ENCODE results near the gene GCK. TPM values are rescaled to one million over a fixed set of nuclear protein-coding genes. Genes with fewer than 3 reads are reported as not detected.

GCK gene
- total RNA-seq, 1 donor from 2014 or later: not detected

DNA sequence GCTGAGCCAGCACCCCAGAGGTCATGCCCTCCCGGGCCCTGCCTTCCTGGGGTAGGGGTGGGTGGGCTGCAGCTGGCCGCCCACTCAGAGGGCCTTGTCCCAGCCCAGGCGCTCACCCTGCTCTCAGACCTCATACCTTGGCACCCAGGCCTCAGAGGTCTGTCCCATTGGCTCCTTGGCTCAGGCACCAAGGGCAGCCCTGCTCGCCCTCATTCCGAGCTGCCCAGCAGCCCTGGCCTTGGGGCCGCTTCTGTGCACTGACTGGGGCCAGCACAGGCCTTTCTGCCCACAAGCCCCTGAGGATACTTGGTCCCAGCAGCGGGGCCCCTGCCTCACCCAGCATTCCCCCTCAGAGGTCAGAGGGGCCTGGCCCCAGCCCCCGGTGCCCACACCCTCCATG, 45.8 kb upstream of the GCK start:
- TF ChIP-seq CTCF (IDR thresholded peaks at IDR 0.05): no peak
- H3K27ac Mint-ChIP-seq (ENCODE audit: unreplicated experiment): no peak overlapping the region
- no peaks in the 10 kb centered on the region for H3K36me3 Mint-ChIP-seq (ENCODE audit: unreplicated experiment)
- no peaks in the 10 kb centered on the region for H3K27me3 Mint-ChIP-seq (ENCODE audit: unreplicated experiment)
- DNase-seq (ENCODE audit: extremely low spot score, unreplicated experiment): no peak
- H3K9me3 Mint-ChIP-seq (ENCODE audit: unreplicated experiment): no peaks in the 10 kb centered on the region
- no peak overlapping the region for H3K4me3 Mint-ChIP-seq (ENCODE audit: unreplicated experiment)
- H3K4me1 Mint-ChIP-seq (ENCODE audit: unreplicated experiment): no peaks in the 10 kb centered on the region

- no peak for TF ChIP-seq CTCF (IDR thresholded peaks at IDR 0.05)
- no peak overlapping the region for H3K27ac Mint-ChIP-seq (ENCODE audit: unreplicated experiment)
- no peak for DNase-seq (ENCODE audit: extremely low spot score, unreplicated experiment)
- H3K4me1 Mint-ChIP-seq (ENCODE audit: unreplicated experiment): no peaks in the 10 kb centered on the region
- H3K4me3 Mint-ChIP-seq (ENCODE audit: unreplicated experiment): no peak overlapping the region
- no peaks in the 10 kb centered on the region for H3K27me3 Mint-ChIP-seq (ENCODE audit: unreplicated experiment)
- no peaks in the 10 kb centered on the region for H3K36me3 Mint-ChIP-seq (ENCODE audit: unreplicated experiment)
- H3K9me3 Mint-ChIP-seq (ENCODE audit: unreplicated experiment): no peaks in the 10 kb centered on the region
These were observed 43.9 kb upstream of the GCK start for GRCh38 chr7:44232901-44233715.

DNA sequence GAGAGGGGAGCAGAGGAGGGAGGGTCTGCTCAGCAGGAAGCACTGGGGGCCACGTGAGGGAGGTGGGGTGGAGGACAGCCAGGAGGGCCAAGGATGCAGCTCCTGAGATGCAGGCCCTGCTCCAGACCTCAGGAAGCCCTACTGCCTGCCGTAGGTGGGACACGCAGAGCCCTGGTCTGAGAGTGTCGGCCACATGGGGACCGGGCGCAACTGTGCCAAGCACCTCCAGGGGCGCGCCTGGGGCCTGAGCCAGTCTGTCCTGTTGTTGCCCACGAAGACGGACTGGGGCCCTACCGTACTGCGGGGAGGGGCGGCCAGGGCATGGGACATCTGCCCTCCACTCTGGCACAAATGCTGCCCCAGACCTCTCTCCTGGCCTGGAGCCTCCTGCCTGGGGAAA, 43.2 kb upstream of the GCK start:
- Mint-ChIP-seq H3K4me3 (ENCODE audit: unreplicated experiment) (no peak overlapping the region), H3K4me1 (ENCODE audit: unreplicated experiment) (no peaks in the 10 kb centered on the region), H3K36me3 (ENCODE audit: unreplicated experiment) (no peaks in the 10 kb centered on the region), H3K27me3 (ENCODE audit: unreplicated experiment) (no peaks in the 10 kb centered on the region), H3K9me3 (ENCODE audit: unreplicated experiment) (no peaks in the 10 kb centered on the region), H3K27ac (ENCODE audit: unreplicated experiment) (no peak overlapping the region)
- TF ChIP-seq CTCF (IDR thresholded peaks at IDR 0.05): no peak
- DNase-seq (ENCODE audit: extremely low spot score, unreplicated experiment): no peak

GRCh38 chr7:44231088-44231487, 41.8 kb upstream of the GCK start:
- no peaks in the 10 kb centered on the region for H3K27me3 Mint-ChIP-seq (ENCODE audit: unreplicated experiment)
- no peaks in the 10 kb centered on the region for H3K9me3 Mint-ChIP-seq (ENCODE audit: unreplicated experiment)
- no peak overlapping the region for H3K27ac Mint-ChIP-seq (ENCODE audit: unreplicated experiment)
- no peaks in the 10 kb centered on the region for H3K4me1 Mint-ChIP-seq (ENCODE audit: unreplicated experiment)
- TF ChIP-seq CTCF (IDR thresholded peaks at IDR 0.05): no peak
- H3K36me3 Mint-ChIP-seq (ENCODE audit: unreplicated experiment): no peaks in the 10 kb centered on the region
- no peak overlapping the region for H3K4me3 Mint-ChIP-seq (ENCODE audit: unreplicated experiment)
- no peak for DNase-seq (ENCODE audit: extremely low spot score, unreplicated experiment)

GRCh38 chr7:44230286-44230685, 41.0 kb upstream of the GCK start:
- Mint-ChIP-seq H3K9me3 (ENCODE audit: unreplicated experiment) (no peaks in the 10 kb centered on the region), H3K36me3 (ENCODE audit: unreplicated experiment) (no peaks in the 10 kb centered on the region), H3K27ac (ENCODE audit: unreplicated experiment) (no peak overlapping the region), H3K4me3 (ENCODE audit: unreplicated experiment) (no peak overlapping the region), H3K4me1 (ENCODE audit: unreplicated experiment) (no peaks in the 10 kb centered on the region), H3K27me3 (ENCODE audit: unreplicated experiment) (no peaks in the 10 kb centered on the region)
- DNase-seq (ENCODE audit: extremely low spot score, unreplicated experiment): no peak
- no peak for TF ChIP-seq CTCF (IDR thresholded peaks at IDR 0.05)
